Gastrocnemius medialis (tissue), 4 donors: ENCODE results near the gene MICU1. TPM values are rescaled to one million over a fixed set of nuclear protein-coding genes. Genes with fewer than 3 reads are reported as not detected.

Experiments used
- ATAC-seq, 2 donors: fragments of 150-250 bp; one replicate each; pipeline ENCODE4 v1.9.1; 2016
- DNase-seq, 2 donors: peaks; one replicate each; pipeline ENCODE4 v3.0.0-alpha.2; 2019
- H3K27ac ChIP-seq, 4 donors: fragments of 200-600 bp; sonication (generic); 1 replicate in 1 of 4; 2 replicates in 3 of 4; pipeline ENCODE4 v1.5.1; 2016 to 2018; ENCODE audit warnings: mild to moderate bottlenecking in 2 of 4, moderate library complexity in 1 of 4
- H3K27me3 ChIP-seq, 3 donors: fragments of 200-600 bp; sonication (generic) in 2 of 3; 1 replicate in 1 of 3; 2 replicates in 2 of 3; pipeline versions ENCODE4 v1.5.1 to v1.6.0; 2016 to 2019; ENCODE audit warnings: mild to moderate bottlenecking in 1 of 3, moderate library complexity in 1 of 3
- H3K36me3 ChIP-seq, 2 donors: fragments of 200-600 bp; sonication (generic) in 1 of 2; one replicate each; pipeline ENCODE4 v1.5.1; 2017 to 2018
- H3K4me1 ChIP-seq, 2 donors: fragments of 200-600 bp; sonication (generic) in 1 of 2; one replicate each; pipeline ENCODE4 v1.5.1; 2016 to 2017; ENCODE audit warnings: mild to moderate bottlenecking in 2 of 2
- H3K4me3 ChIP-seq, 4 donors: fragments of 200-600 bp; sonication (generic) in 3 of 4; 1 replicate in 1 of 4; 2 replicates in 3 of 4; pipeline ENCODE4 v1.5.1; 2016 to 2019; ENCODE audit warnings: mild to moderate bottlenecking in 2 of 4
- H3K9me3 ChIP-seq, 3 donors: fragments of 200-600 bp; sonication (generic) in 2 of 3; 1 replicate in 1 of 3; 2 replicates in 2 of 3; pipeline ENCODE4 v1.5.1; 2016 to 2019
- POLR2A ChIP-seq, 2 donors: fragments of 450-650 bp; IDR thresholded peaks; one replicate each; pipeline ENCODE4 v1.6.1; 2017; ENCODE audit warnings: antibody characterized with exemption in 2 of 2, mild to moderate bottlenecking in 2 of 2, moderate library complexity in 2 of 2
- in situ Hi-C, 4 donors: fragments of 200-750 bp; cut with MboI; loops; one replicate each; pipeline versions ENCODE4 v1.15.0 to v1.8.0; 2017; ENCODE audit warnings: low sequenced_read_pairs in 4 of 4
- intact Hi-C: fragments of 100-400 bp; cut with DNase I; formaldehyde crosslinking; loops from one replicate; pipeline ENCODE4 v1.15.1; 2023; ENCODE audit warnings: low total_unique reads
- total RNA-seq, 4 donors: library from RNA; depleted of rRNA; stranded (reverse); fragments of >200 nt; gene quantifications; one replicate each; pipeline versions ENCODE4 v1.1.0 to v1.2.3, GENCODE V29; 2016
- TF ChIP-seq, protein P1 (sequence below), 5 experiments: fragments of 450-650 bp in 3 of 5; fragments of 200-600 bp in 2 of 5; sonication (generic) in 2 of 5; IDR thresholded peaks in 4 of 5; conservative IDR thresholded peaks in 1 of 5; 1 replicate in 4 of 5; 2 replicates in 1 of 5; pipeline ENCODE4 v1.5.1; 2016 to 2019; ENCODE audit warnings: antibody characterized with exemption in 5 of 5, mild to moderate bottlenecking in 3 of 5, moderate library complexity in 3 of 5

MICU1 gene
- total RNA-seq, 4 donors from 2014 or later, result 42.7 to 62.2 (median 51.9) TPM

DNA sequence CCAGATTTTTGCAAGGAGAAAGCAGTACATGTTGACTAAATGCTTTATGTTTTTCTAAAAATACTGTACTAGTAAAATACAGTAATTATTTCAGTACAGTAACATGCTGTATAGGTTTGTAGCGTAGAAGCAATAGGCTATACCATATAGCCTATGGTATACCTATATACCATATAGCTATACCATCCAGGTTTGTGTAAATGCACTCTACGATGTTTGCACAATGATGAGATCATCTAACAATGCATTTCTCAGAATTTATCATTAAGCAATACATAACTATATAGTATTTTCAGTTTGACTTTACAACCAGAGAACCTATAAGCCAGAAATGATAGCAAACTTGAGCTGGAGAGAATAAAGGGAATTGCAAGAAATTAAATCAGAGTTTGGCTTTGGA is 161.4 kb downstream of the MICU1 start:
- Histone ChIP-seq H3K36me3 (no peaks in the 10 kb centered on the region), H3K9me3 (no peaks in the 10 kb centered on the region), H3K4me3 (no peak overlapping the region), H3K4me1 (no peaks in the 10 kb centered on the region), H3K27ac (no peak overlapping the region), H3K27me3 (no peaks in the 10 kb centered on the region)
- in situ Hi-C loops, result no loop called here
- intact Hi-C loops, result no loop called here
- no peak for DNase-seq
- ATAC-seq, result no peak
- TF ChIP-seq, protein P1, sequence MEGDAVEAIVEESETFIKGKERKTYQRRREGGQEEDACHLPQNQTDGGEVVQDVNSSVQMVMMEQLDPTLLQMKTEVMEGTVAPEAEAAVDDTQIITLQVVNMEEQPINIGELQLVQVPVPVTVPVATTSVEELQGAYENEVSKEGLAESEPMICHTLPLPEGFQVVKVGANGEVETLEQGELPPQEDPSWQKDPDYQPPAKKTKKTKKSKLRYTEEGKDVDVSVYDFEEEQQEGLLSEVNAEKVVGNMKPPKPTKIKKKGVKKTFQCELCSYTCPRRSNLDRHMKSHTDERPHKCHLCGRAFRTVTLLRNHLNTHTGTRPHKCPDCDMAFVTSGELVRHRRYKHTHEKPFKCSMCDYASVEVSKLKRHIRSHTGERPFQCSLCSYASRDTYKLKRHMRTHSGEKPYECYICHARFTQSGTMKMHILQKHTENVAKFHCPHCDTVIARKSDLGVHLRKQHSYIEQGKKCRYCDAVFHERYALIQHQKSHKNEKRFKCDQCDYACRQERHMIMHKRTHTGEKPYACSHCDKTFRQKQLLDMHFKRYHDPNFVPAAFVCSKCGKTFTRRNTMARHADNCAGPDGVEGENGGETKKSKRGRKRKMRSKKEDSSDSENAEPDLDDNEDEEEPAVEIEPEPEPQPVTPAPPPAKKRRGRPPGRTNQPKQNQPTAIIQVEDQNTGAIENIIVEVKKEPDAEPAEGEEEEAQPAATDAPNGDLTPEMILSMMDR (IDR thresholded peaks at IDR 0.05 in 4 of 5, conservative IDR thresholded peaks at IDR 0.05 in 1 of 5), result no peak
- no peak for TF ChIP-seq POLR2A (IDR thresholded peaks at IDR 0.05)

DNA sequence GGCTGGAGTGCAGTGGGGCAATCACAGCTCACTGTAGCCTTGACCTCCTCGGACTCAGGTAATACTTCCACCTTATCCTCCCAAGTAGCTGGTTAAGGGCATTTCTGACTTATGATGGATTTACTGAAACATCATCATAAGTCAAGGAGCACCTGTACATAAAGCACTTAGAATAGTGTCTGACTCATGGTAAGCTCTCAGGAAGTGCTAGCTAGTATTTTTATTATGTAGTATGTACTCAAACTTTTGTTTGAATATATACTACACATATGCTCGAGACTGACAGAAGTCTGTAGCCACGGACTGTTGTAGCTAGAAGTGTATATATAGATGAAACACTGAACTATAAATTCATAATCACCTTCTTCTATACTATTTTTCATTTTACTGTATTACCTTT is 163.6 kb downstream of the MICU1 start:
- Histone ChIP-seq H3K36me3 (no peaks in the 10 kb centered on the region), H3K4me3 (no peak overlapping the region), H3K27me3 (no peaks in the 10 kb centered on the region), H3K9me3 (no peaks in the 10 kb centered on the region), H3K4me1 (no peaks in the 10 kb centered on the region), H3K27ac (no peak overlapping the region)
- intact Hi-C loops, result no loop called here
- DNase-seq, result no peak
- TF ChIP-seq, protein P1 (IDR thresholded peaks at IDR 0.05 in 4 of 5, conservative IDR thresholded peaks at IDR 0.05 in 1 of 5), result no peak
- no peak for TF ChIP-seq POLR2A (IDR thresholded peaks at IDR 0.05)
- ATAC-seq, result no peak
- in situ Hi-C loops, result no loop called here

DNA sequence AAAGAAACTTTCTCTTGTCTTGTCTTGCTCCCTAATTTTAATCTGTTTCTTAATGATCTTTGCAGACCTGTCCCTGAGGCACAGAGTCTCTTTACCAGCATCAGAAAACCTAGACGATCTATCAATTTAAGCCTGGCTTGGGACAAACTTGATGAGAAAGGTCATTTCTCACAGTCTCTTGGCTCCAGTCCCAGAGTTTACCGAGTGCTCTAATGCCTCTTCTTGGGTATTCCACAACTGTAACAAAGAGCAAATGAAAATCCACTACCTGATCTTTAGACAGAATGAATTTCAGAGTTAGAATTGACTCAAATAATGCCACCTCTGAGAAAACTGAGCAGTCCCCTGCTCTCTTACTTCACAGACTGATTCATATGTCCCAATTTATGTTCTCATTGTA is 164.8 kb downstream of the MICU1 start:
- Histone ChIP-seq H3K27ac (no peak overlapping the region), H3K9me3 (no peaks in the 10 kb centered on the region), H3K4me3 (no peak overlapping the region), H3K36me3 (no peaks in the 10 kb centered on the region), H3K27me3 (no peaks in the 10 kb centered on the region), H3K4me1 (no peaks in the 10 kb centered on the region)
- TF ChIP-seq, protein P1 (IDR thresholded peaks at IDR 0.05 in 4 of 5, conservative IDR thresholded peaks at IDR 0.05 in 1 of 5), result no peak
- TF ChIP-seq POLR2A (IDR thresholded peaks at IDR 0.05), result no peak
- DNase-seq (no peak), ATAC-seq (no peak)
- intact Hi-C loops (no loop called here), in situ Hi-C loops (no loop called here)

DNA sequence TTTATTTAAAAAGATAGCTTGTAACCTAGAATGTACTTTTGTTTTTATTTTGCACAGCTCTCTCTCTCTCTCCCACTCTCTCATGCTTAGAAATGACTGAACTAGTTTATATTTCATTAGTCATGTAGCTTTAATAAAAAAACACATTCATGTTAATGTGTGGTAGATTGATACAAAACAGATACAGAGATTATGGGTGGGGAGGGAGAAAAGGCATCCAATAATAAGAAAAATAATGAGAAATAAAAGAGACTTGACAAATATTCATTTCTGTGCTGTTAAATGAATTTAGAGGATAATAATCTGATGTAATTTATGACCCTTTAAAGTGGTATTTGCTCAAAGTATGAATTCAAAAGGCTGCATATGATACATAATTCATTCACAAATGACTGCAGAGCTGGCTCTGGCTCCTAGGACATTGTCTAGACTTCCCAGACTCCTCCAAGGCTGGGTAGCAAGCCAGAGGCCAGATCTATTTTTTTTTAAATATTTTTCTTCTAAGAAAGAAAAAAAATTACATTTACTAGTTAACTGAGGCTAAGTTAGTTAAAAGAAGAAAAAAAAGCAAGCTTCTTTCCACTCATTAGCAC is 165.5 kb downstream of the MICU1 start:
- ATAC-seq, result no peak
- in situ Hi-C loops, result no loop called here
- Histone ChIP-seq H3K4me3 (no peak overlapping the region), H3K27me3 (no peaks in the 10 kb centered on the region), H3K9me3 (no peaks in the 10 kb centered on the region), H3K4me1 (no peaks in the 10 kb centered on the region), H3K36me3 (no peaks in the 10 kb centered on the region), H3K27ac (no peak overlapping the region)
- no peak for TF ChIP-seq POLR2A (IDR thresholded peaks at IDR 0.05)
- intact Hi-C loops, result no loop called here
- no peak for DNase-seq

DNA sequence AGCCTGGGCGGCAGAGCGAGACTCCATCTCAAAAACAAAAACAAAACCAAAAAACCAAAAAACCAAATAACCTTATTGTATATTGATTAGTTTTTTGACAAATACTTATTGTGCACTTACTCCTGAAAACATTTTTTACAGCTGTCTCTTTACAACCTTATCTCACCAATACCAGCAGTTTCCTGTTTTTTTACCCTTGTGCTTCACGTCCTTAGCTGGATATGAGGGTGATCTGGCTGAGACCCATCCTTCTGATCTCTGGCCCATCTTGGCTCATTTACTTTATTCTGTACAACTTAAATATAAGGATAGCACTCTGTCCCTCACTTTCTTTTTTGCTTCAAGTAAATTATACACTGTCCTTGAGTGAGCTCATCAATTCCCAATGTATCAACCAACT is 166.6 kb downstream of the MICU1 start:
- H3K4me3 ChIP-seq, result no peak overlapping the region
- no peak overlapping the region for H3K27ac ChIP-seq
- no peaks in the 10 kb centered on the region for H3K27me3 ChIP-seq
- TF ChIP-seq, protein P1 (IDR thresholded peaks at IDR 0.05 in 4 of 5, conservative IDR thresholded peaks at IDR 0.05 in 1 of 5), result no peak
- TF ChIP-seq POLR2A (IDR thresholded peaks at IDR 0.05), result no peak
- H3K36me3 ChIP-seq, result no peaks in the 10 kb centered on the region
- no peaks in the 10 kb centered on the region for H3K9me3 ChIP-seq
- intact Hi-C loops, result no loop called here
- in situ Hi-C loops, result no loop called here
- no peak for DNase-seq
- H3K4me1 ChIP-seq, result no peaks in the 10 kb centered on the region
- no peak for ATAC-seq
